Lung (tissue), 12 donors: ENCODE measurements around the gene ARID3C. TPM values are rescaled to one million over a fixed set of nuclear protein-coding genes. Genes with fewer than 3 reads are reported as not detected.

ENCODE experiments used
- ATAC-seq: fragments of 200-7000 bp; cut with Tn5 transposase; one replicate; pipeline ENCODE4 v1.9.1; 2020; ENCODE audit warnings: moderate number of reproducible peaks; ENCODE audit not compliant: insufficient read depth, low FRiP score
- DNase-seq, 3 donors: peaks; one replicate each; pipeline ENCODE4 v3.0.0-alpha.2; 2013 to 2017
- H3K27ac ChIP-seq, 2 donors: one replicate each; pipeline ENCODE4 v1.5.1; 2013; ENCODE audit warnings: mild to moderate bottlenecking in 2 of 2, moderate library complexity in 2 of 2, control low read depth in 1 of 2, inconsistent platforms in 1 of 2, low read depth in 1 of 2, low read length in 1 of 2
- H3K27me3 ChIP-seq, 3 donors: one replicate each; pipeline ENCODE4 v1.5.1; 2013; ENCODE audit warnings: low read length in 2 of 3; ENCODE audit not compliant: control insufficient read depth in 3 of 3, insufficient read depth in 3 of 3
- H3K36me3 ChIP-seq, 4 donors: one replicate each; pipeline ENCODE4 v1.5.1; 2013; ENCODE audit warnings: low read length in 4 of 4, mild to moderate bottlenecking in 1 of 4, moderate library complexity in 1 of 4; ENCODE audit not compliant: control insufficient read depth in 4 of 4, insufficient read depth in 4 of 4
- H3K4me1 ChIP-seq, 5 donors: one replicate each; pipeline ENCODE4 v1.5.1; 2013; ENCODE audit warnings: low read length in 5 of 5, mild to moderate bottlenecking in 2 of 5, moderate library complexity in 1 of 5; ENCODE audit not compliant: control insufficient read depth in 5 of 5, insufficient read depth in 5 of 5
- H3K4me3 ChIP-seq: one replicate; pipeline ENCODE4 v1.5.1; 2013; ENCODE audit warnings: mild to moderate bottlenecking, control low read depth, moderate library complexity
- H3K9ac ChIP-seq, 2 donors: one replicate each; pipeline ENCODE4 v1.5.1; 2013; ENCODE audit warnings: low read length in 2 of 2, control low read depth in 1 of 2; ENCODE audit not compliant: insufficient read depth in 1 of 2
- H3K9me3 ChIP-seq, 4 donors: one replicate each; pipeline ENCODE4 v1.5.1; 2013; ENCODE audit warnings: low read length in 3 of 4, mild to moderate bottlenecking in 1 of 4, moderate library complexity in 1 of 4; ENCODE audit not compliant: control insufficient read depth in 4 of 4, insufficient read depth in 3 of 4
- WGBS, 2 donors: extraction: QIAGEN DNeasy Blood & Tissue Kit; methylation state at CpG; one replicate each; pipeline ENCODE4 v1.1.7; 2013; 5-methylcytosine and 5-hydroxymethylcytosine counted together
- polyA plus RNA-seq, 2 donors: library from polyadenylated mRNA; stranded (reverse); fragments of 200-250 nt; gene quantifications; one replicate each; pipeline ENCODE4 v1.2.1, GENCODE V29; 2013
- total RNA-seq, 2 donors: library from RNA; depleted of rRNA in 1 of 2; stranded (reverse); fragments of >200 nt in 1 of 2; gene quantifications; one replicate each; pipeline ENCODE4 v1.2.1, GENCODE V29; 2014 to 2021
- TF ChIP-seq, protein P1 (sequence below): IDR thresholded peaks from 2 replicates; pipeline ENCODE4 v1.5.1; 2012; ENCODE audit warnings: mild to moderate bottlenecking; ENCODE audit errors: control extremely low read depth, extremely low read depth
- donor health status: control.
- donor health status: control.
- donor health status: Bipolar disorder and iron deficiency.
- donor health status: healthy.
- donor health status: DM: yes; HTN: yes; CAD: no.

The ARID3C gene
- total and polyA plus RNA-seq, 4 donors: not detected

DNA sequence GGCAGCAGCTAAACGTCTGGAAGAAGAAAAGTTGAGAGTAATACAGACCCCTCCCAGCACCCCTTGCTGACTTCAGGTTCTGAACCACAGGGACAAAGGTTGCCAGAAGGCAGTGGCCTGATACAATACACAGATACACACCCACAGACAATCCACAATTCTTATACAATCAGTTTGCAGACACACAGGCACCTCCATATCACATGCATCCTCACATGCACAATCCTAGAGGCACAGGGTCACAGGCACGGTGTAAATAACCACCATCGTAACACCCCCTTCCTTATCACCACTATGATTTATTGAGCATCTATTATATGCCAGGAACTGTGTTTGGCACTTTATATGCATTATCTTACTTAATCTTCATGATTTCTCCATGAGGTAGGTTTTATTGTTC, 47.5 kb downstream of the ARID3C start:
- Histone ChIP-seq H3K4me3 (no peak overlapping the region), H3K27me3 (peaks cover 0 to 49% (median 8%) of the 10 kb centered on the region in 3 donors), H3K4me1 (peaks cover 0 to 80% (median 21%) of the 10 kb centered on the region in 5 donors), H3K9me3 (peaks cover 0 to 4% (median 0%) of the 10 kb centered on the region in 4 donors), H3K9ac (no peak overlapping the region), H3K36me3 (no peaks in the 10 kb centered on the region), H3K27ac (no peak overlapping the region)
- DNase-seq: no peak
- WGBS, 2 donors: 80 to 88% methylated on average over 3 of the region's 3 CpGs
- no peak for ATAC-seq
- TF ChIP-seq, protein P1, sequence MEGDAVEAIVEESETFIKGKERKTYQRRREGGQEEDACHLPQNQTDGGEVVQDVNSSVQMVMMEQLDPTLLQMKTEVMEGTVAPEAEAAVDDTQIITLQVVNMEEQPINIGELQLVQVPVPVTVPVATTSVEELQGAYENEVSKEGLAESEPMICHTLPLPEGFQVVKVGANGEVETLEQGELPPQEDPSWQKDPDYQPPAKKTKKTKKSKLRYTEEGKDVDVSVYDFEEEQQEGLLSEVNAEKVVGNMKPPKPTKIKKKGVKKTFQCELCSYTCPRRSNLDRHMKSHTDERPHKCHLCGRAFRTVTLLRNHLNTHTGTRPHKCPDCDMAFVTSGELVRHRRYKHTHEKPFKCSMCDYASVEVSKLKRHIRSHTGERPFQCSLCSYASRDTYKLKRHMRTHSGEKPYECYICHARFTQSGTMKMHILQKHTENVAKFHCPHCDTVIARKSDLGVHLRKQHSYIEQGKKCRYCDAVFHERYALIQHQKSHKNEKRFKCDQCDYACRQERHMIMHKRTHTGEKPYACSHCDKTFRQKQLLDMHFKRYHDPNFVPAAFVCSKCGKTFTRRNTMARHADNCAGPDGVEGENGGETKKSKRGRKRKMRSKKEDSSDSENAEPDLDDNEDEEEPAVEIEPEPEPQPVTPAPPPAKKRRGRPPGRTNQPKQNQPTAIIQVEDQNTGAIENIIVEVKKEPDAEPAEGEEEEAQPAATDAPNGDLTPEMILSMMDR: no peak

DNA sequence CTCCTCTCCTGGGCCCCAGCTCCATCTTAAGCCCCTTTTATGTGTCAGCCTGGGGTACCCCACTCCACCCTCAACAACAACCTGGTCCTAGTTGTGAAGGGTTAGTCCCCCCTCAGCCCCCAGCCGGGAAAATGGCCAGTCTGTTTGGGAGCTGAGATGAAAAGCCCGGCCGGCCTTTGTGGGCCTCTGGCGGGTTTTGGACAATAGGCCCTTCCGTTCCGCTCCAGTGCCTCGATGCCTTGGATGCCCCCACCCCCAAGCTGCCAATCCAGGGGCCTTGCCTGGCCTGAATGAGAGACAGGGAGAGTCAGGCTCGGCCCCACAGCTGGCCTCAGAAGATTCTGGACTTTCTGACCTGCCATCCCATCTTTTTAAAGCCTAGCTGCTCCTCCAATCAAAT, 48.5 kb downstream of the ARID3C start:
- H3K9me3 ChIP-seq: peaks cover 0 to 4% (median 0%) of the 10 kb centered on the region in 4 donors
- DNase-seq (no peak), ATAC-seq (no peak)
- H3K27ac ChIP-seq: no peak overlapping the region
- TF ChIP-seq, protein P1: no peak
- peaks cover 0 to 49% (median 7%) of the 10 kb centered on the region in 3 donors for H3K27me3 ChIP-seq
- H3K9ac ChIP-seq: no peak overlapping the region
- peaks cover 0 to 79% (median 19%) of the 10 kb centered on the region in 5 donors for H3K4me1 ChIP-seq
- H3K36me3 ChIP-seq: no peaks in the 10 kb centered on the region
- no peak overlapping the region for H3K4me3 ChIP-seq
- WGBS, 2 donors: 62 to 68% methylated on average over 8 of the region's 8 CpGs

DNA sequence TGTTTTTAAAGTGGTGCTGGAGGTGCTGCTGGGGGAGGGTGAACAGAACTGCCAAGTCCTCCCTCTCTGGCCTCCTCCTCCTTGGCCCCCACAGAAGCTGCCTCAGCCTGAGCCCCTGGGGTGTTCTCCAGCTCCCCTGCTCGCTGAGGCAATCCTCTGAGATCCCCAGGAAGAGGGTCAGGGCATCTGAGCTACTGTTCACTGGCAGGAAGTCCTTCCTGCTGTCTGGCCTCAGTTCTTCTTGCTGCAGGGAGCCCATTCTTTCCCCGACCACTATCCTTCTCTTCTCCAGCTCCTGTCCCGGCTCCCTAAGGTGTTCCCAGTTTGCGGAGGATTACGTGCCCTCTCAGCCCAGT, 49.1 kb downstream of the ARID3C start:
- WGBS, 2 donors: 71% methylated on average over 5 of the region's 5 CpGs
- H3K4me3 ChIP-seq: no peak overlapping the region

More for the DNA sequence above, 49.1 kb downstream of the ARID3C start:
- H3K27me3 ChIP-seq: peaks cover 0 to 51% (median 5%) of the 10 kb centered on the region in 3 donors
- H3K27ac ChIP-seq: no peak overlapping the region
- H3K4me1 ChIP-seq: peaks cover 0 to 83% (median 24%) of the 10 kb centered on the region in 5 donors
- ATAC-seq (no peak), DNase-seq (no peak)
- peak overlapping the region in 1 of 2 donors; percentile 60 for H3K9ac ChIP-seq
- TF ChIP-seq, protein P1: no peak
- H3K36me3 ChIP-seq: no peaks in the 10 kb centered on the region
- peaks cover 0 to 2% (median 0%) of the 10 kb centered on the region in 4 donors for H3K9me3 ChIP-seq
